K562 (cell line): ENCODE results near the gene GCDH. TPM values are rescaled to one million over a fixed set of nuclear protein-coding genes. Genes with fewer than 3 reads are reported as not detected.

Source experiments
- BRD9 ChIP-seq: fragments of 450-650 bp; IDR thresholded peaks from 2 replicates; pipeline ENCODE4 v1.6.1; 2018; ENCODE audit warnings: low read depth; ENCODE audit not compliant: partially characterized antibody
- CBFB ChIP-seq: sonication (generic); formaldehyde crosslinking; IDR thresholded peaks from 2 replicates; pipeline ENCODE4 v1.4.0; 2020; ENCODE audit warnings: mild to moderate bottlenecking, missing genetic modification reagents
- FIP1L1 ChIP-seq: fragments of 200-400 bp; formaldehyde crosslinking; IDR thresholded peaks from 2 replicates; pipeline ENCODE4 v1.6.1; 2018; ENCODE audit warnings: mild to moderate bottlenecking, low read depth, low read length; ENCODE audit not compliant: poor library complexity, severe bottlenecking
- HMGN3 ChIP-seq: IDR thresholded peaks from 2 replicates; pipeline ENCODE4 v1.6.1; 2011; ENCODE audit warnings: borderline replicate concordance, low read depth, mild to moderate bottlenecking, mixed read lengths, low read length; ENCODE audit not compliant: insufficient read length; ENCODE audit errors: extremely low read depth
- HSF4 ChIP-seq: fragments of 250-450 bp; sonication (Bioruptor Pico); IDR thresholded peaks from 2 replicates; pipeline ENCODE4 v2.1.2; 2022; ENCODE audit warnings: mild to moderate bottlenecking, moderate library complexity, borderline replicate concordance
- KDM5B ChIP-seq: fragments of 200-600 bp; sonication (generic); IDR thresholded peaks from 2 replicates; pipeline ENCODE4 v1.6.1; 2012; ENCODE audit warnings: low read depth, mild to moderate bottlenecking, moderate library complexity, low read length, control low read depth, inconsistent platforms; ENCODE audit not compliant: insufficient replicate concordance
- LARP7 ChIP-seq: fragments of 450-650 bp; IDR thresholded peaks from 2 replicates; pipeline ENCODE4 v1.6.1; 2016
- MEF2A ChIP-seq: IDR thresholded peaks from 2 replicates; pipeline ENCODE4 v1.6.1; 2011; ENCODE audit warnings: low read depth, mild to moderate bottlenecking, low read length, moderate library complexity; ENCODE audit not compliant: control insufficient read depth
- MTA1 ChIP-seq: fragments of 450-650 bp; IDR thresholded peaks from 2 replicates; pipeline ENCODE4 v1.6.1; 2017; ENCODE audit warnings: borderline replicate concordance
- NONO ChIP-seq, 2 experiments: fragments of 200-400 bp in 1 of 2; fragments of 450-650 bp in 1 of 2; formaldehyde crosslinking in 1 of 2; IDR thresholded peaks; 2 replicates each; pipeline ENCODE4 v1.6.1; 2017; ENCODE audit warnings: low read depth in 2 of 2, mild to moderate bottlenecking in 2 of 2, moderate library complexity in 2 of 2, low read length in 1 of 2
- POLR2G ChIP-seq: fragments of 200-400 bp; formaldehyde crosslinking; IDR thresholded peaks from 2 replicates; pipeline ENCODE4 v1.6.1; 2017; ENCODE audit warnings: low read depth, mild to moderate bottlenecking, antibody characterized with exemption, low read length, moderate library complexity
- SMAD1 ChIP-seq: fragments of 150-350 bp; IDR thresholded peaks from 2 replicates; pipeline ENCODE4 v1.6.1; 2014; ENCODE audit warnings: low read length, low read depth; ENCODE audit not compliant: partially characterized antibody
- SRF ChIP-seq, 2 experiments: fragments of 250-450, 450-650 bp in 1 of 2; sonication (Bioruptor Pico) in 1 of 2; sonication (generic) in 1 of 2; formaldehyde crosslinking; IDR thresholded peaks; 2 replicates each; pipeline versions ENCODE4 v1.5.0 to v1.5.1; 2020 to 2022; ENCODE audit warnings: mild to moderate bottlenecking in 1 of 2, missing genetic modification reagents in 1 of 2
- TRIM24 ChIP-seq, 2 experiments: fragments of 450-650 bp; IDR thresholded peaks; 2 replicates each; pipeline ENCODE4 v1.6.1; 2016
- ZFPM2 ChIP-seq: fragments of 250-450 bp; sonication (Bioruptor Pico); IDR thresholded peaks from 2 replicates; pipeline ENCODE4 v1.5.1; 2022; ENCODE audit warnings: mild to moderate bottlenecking
- ZNF212 ChIP-seq: fragments of 450-650 bp; formaldehyde crosslinking; IDR thresholded peaks from 2 replicates; pipeline ENCODE4 v1.4.0; 2020; ENCODE audit warnings: mild to moderate bottlenecking
- ZNF263 ChIP-seq: sonication (generic); formaldehyde crosslinking; IDR thresholded peaks from 2 replicates; pipeline ENCODE4 v1.8.0; 2022; ENCODE audit warnings: mild to moderate bottlenecking, missing genetic modification reagents, borderline replicate concordance
- ZNF707 ChIP-seq: fragments of 250-450 bp; sonication (Bioruptor Pico); conservative IDR thresholded peaks from 2 replicates; pipeline ENCODE4 v1.8.0; 2022; ENCODE audit warnings: inconsistent platforms, mild to moderate bottlenecking, moderate library complexity
- ZNF75A ChIP-seq: fragments of 450-650 bp; formaldehyde crosslinking; IDR thresholded peaks from 2 replicates; pipeline ENCODE4 v1.4.0; 2020; ENCODE audit warnings: mild to moderate bottlenecking
- ZZZ3 ChIP-seq: fragments of 450-650 bp; IDR thresholded peaks from 2 replicates; pipeline ENCODE4 v1.6.1; 2016; ENCODE audit warnings: antibody characterized with exemption, mild to moderate bottlenecking, moderate library complexity
- polyA plus RNA-seq, 8 experiments: library from polyadenylated mRNA; depleted of rRNA in 4 of 8; stranded (reverse) in 5 of 8; unstranded in 3 of 8; fragments of >200 nt; fragmentation: Nextera tagmentation in 2 of 8; fragmentation: Illumina TruSeq in 1 of 8; extraction: Ambion mirVana in 2 of 8; extraction: Trizol in 1 of 8; gene quantifications; 2 replicates each; pipeline versions ENCODE4 v1.2.1 to v1.2.3, GENCODE V29; 2011 to 2014; ENCODE audit warnings: inconsistent platforms in 1 of 8, missing spikeins in 1 of 8
- total RNA-seq, 7 experiments: library from RNA; depleted of rRNA in 6 of 7; stranded (reverse); fragments of >200 nt in 6 of 7; fragmentation: Illumina TruSeq in 2 of 7; extraction: Trizol in 2 of 7; gene quantifications; 2 replicates each; pipeline versions ENCODE4 v1.2.1 to v1.2.3, GENCODE V29; 2011 to 2021; ENCODE audit warnings: low replicate concordance in 1 of 7
- TF ChIP-seq, protein P1 (sequence below): sonication (generic); IDR thresholded peaks from 2 replicates; pipeline ENCODE4 v1.6.1; 2016
- TF ChIP-seq, protein P2 (sequence below): fragments of 450-650 bp; formaldehyde crosslinking; conservative IDR thresholded peaks from 2 replicates; pipeline ENCODE4 v1.4.0; 2022; ENCODE audit warnings: mild to moderate bottlenecking, missing genetic modification characterization
- TF ChIP-seq, protein P3 (sequence below), 2 experiments: fragments of 450-650 bp; IDR thresholded peaks; 2 replicates each; pipeline ENCODE4 v1.6.1; 2016
- TF ChIP-seq, protein P4 (sequence below): sonication (generic); formaldehyde crosslinking; IDR thresholded peaks from 2 replicates; pipeline ENCODE4 v1.8.0; 2022; ENCODE audit warnings: missing genetic modification reagents, mild to moderate bottlenecking, borderline replicate concordance

GCDH gene
- total and polyA plus RNA-seq, 9 of the 15 experiments (the other 6 are each of a cell fraction or from before 2014, with no cell fraction given), result 2.9 to 50.8 (median 19.1) TPM

GRCh38 chr19:12886969-12887747, 3.8 kb upstream of the GCDH start, which contains the start of gene KLF1 (continued):
- TF ChIP-seq LARP7 (no peak), SMAD1 (peak; percentile 34), BRD9 (no peak), SRF (CRISPR knock-in tag; IDR thresholded peaks at IDR 0.05) (no peak; a peak in 1 of 4 replicates), MEF2A (no peak), POLR2G (peak; percentile 88), ZNF212 (CRISPR knock-in tag) (no peak), KDM5B (peak; percentile 75), CBFB (CRISPR knock-in tag) (no peak), ZFPM2 (no peak), HMGN3 (peak; percentile 78), MTA1 (peak; percentile 52; the same call in 1 of the 2 replicates), NONO (IDR thresholded peaks at IDR 0.05; ENCODE audit: low read depth in 2 of 2, low read length in 1 of 2) (no peak), ZZZ3 (no peak), HSF4 (CRISPR knock-in tag) (peak; percentile 62; the same call in 1 of the 2 replicates), ZNF263 (CRISPR knock-in tag) (no peak; the same call in 1 of the 2 replicates), ZNF707 (CRISPR knock-in tag) (no peak), FIP1L1 (no peak), TRIM24 (IDR thresholded peaks at IDR 0.05) (peak; percentile 78 to 89), ZNF75A (CRISPR knock-in tag) (no peak)
- TF ChIP-seq, protein P1, sequence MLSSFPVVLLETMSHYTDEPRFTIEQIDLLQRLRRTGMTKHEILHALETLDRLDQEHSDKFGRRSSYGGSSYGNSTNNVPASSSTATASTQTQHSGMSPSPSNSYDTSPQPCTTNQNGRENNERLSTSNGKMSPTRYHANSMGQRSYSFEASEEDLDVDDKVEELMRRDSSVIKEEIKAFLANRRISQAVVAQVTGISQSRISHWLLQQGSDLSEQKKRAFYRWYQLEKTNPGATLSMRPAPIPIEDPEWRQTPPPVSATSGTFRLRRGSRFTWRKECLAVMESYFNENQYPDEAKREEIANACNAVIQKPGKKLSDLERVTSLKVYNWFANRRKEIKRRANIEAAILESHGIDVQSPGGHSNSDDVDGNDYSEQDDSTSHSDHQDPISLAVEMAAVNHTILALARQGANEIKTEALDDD, result peak; percentile 21; the same call in 1 of the 2 replicates
- TF ChIP-seq, protein P2, sequence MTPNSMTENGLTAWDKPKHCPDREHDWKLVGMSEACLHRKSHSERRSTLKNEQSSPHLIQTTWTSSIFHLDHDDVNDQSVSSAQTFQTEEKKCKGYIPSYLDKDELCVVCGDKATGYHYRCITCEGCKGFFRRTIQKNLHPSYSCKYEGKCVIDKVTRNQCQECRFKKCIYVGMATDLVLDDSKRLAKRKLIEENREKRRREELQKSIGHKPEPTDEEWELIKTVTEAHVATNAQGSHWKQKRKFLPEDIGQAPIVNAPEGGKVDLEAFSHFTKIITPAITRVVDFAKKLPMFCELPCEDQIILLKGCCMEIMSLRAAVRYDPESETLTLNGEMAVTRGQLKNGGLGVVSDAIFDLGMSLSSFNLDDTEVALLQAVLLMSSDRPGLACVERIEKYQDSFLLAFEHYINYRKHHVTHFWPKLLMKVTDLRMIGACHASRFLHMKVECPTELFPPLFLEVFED, result no peak
- TF ChIP-seq, protein P3, sequence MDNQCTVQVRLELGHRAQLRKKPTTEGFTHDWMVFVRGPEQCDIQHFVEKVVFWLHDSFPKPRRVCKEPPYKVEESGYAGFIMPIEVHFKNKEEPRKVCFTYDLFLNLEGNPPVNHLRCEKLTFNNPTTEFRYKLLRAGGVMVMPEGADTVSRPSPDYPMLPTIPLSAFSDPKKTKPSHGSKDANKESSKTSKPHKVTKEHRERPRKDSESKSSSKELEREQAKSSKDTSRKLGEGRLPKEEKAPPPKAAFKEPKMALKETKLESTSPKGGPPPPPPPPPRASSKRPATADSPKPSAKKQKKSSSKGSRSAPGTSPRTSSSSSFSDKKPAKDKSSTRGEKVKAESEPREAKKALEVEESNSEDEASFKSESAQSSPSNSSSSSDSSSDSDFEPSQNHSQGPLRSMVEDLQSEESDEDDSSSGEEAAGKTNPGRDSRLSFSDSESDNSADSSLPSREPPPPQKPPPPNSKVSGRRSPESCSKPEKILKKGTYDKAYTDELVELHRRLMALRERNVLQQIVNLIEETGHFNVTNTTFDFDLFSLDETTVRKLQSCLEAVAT (IDR thresholded peaks at IDR 0.05), result peak in 1 of 2 experiments; percentile 63; a peak in 2 of 4 replicates
- TF ChIP-seq, protein P4, sequence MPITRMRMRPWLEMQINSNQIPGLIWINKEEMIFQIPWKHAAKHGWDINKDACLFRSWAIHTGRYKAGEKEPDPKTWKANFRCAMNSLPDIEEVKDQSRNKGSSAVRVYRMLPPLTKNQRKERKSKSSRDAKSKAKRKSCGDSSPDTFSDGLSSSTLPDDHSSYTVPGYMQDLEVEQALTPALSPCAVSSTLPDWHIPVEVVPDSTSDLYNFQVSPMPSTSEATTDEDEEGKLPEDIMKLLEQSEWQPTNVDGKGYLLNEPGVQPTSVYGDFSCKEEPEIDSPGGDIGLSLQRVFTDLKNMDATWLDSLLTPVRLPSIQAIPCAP (CRISPR knock-in tag), result no peak
